GM12891 (cell line): ENCODE results near the gene P4HA2.

Source experiments
- POLR2A ChIP-seq: IDR thresholded peaks from 2 replicates; pipeline ENCODE4 v1.6.1; 2011; ENCODE audit warnings: low read depth, low read length, control low read depth
- SPI1 ChIP-seq: IDR thresholded peaks from 2 replicates; pipeline ENCODE4 v1.6.1; 2011; ENCODE audit warnings: low read depth, low read length, control low read depth

GRCh38 chr5:132177691-132178149 is 49.9 kb downstream of the P4HA2 start:
- TF ChIP-seq POLR2A: no peak
- TF ChIP-seq SPI1: no peak
